ENCODE data around the gene METTL24. TPM values are rescaled to one million over a fixed set of nuclear protein-coding genes. Genes with fewer than 3 reads are reported as not detected.

The METTL24 gene, protein sequence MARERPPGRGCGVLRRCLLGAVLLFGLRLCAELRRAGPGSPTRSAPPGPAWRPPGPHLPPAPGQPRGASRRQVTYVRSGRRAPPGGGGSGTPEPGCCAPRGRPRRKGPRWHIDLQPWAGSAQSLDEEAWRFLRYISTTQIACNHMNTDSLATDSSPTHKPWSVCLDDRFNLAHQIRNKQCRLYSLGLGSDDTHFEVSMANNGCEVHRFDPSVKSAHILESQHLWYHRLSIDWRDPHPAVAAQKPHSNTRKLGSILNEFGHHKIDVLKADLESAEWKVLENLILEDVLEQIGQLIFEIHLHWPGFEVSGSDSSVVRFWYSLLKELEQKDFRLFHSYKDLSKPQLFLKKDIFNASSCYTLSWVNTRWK
- 0.06 TPM in 1 of 2 replicates, not detected in the other for total RNA-seq

DNA sequence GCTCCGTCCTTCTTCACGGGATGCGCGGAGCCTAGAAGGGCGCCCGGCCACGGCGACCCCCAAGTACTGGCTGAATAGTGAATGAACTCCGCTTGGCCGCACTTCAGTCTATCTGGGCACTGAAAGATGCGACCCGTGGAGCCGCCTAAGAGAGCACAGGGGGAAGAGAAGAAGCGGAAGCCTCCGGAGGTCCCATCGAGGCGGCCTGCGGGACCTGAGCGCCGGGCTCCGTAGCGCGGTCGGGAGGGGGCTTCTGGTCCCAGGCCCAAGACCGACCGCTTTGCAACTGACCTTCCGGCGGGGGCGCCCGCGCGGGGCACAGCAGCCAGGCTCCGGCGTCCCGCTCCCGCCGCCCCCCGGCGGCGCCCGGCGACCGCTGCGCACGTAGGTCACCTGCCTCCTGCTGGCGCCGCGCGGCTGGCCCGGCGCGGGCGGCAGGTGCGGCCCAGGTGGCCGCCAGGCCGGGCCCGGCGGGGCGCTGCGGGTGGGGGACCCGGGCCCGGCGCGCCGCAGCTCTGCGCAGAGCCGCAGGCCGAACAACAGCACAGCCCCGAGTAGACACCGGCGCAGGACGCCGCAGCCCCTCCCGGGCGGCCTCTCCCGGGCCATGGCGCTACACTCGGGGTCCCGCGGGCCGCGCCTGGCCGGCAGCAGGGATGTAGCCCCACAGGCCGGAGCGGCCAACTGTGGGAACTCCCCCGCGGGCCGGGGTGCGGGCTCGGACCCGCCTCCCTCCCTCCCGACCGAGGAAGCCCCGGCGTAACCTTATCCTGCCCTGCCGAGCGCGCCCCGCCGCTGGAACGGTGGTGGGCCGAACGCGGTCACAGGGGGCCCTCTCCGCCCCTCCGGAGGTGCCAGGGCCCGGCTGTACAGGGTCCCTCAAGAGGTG, at the start of gene METTL24:
TSS of gene METTL24 (minus strand) at position 686 of the 889 bp plus-strand sequence. CDS start at position 609, 77 bp downstream.

Other genes starting within 250 kb of the METTL24 start
- 4.5 and 10.4 TPM in 2 replicates for gene WASF1, start 178.7 kb downstream of the METTL24 start, total RNA-seq
- 10.8 and 22.9 TPM in 2 replicates for gene CDC40, start 177.9 kb downstream of the METTL24 start, total RNA-seq
- gene DDO, start 57.2 kb upstream of the METTL24 start, total RNA-seq, result 0.16 and 5.6 TPM in 2 replicates
- gene SLC22A16, start 118.3 kb upstream of the METTL24 start, total RNA-seq, result not detected in 2 replicates